Smooth muscle cell (in vitro differentiated cells): Measurements from ENCODE around the gene GMEB2. TPM values are rescaled to one million over a fixed set of nuclear protein-coding genes. Genes with fewer than 3 reads are reported as not detected.

ENCODE experiments used
- DNase-seq: peaks from one replicate; lab custom pipeline; 2025; ENCODE audit not compliant: unreplicated experiment; lab: John Stamatoyannopoulos, UW
- H2AFZ ChIP-seq: fragments of 200-600 bp; sonication (generic); 2 replicates; pipeline ENCODE4 v1.6.0; 2016; ENCODE audit warnings: antibody characterized with exemption, low read depth, mild to moderate bottlenecking
- H3F3A ChIP-seq: fragments of 200-600 bp; sonication (generic); 2 replicates; pipeline ENCODE4 v1.6.0; 2017; ENCODE audit warnings: antibody characterized with exemption, low read depth
- H3K27ac ChIP-seq: fragments of 200-600 bp; sonication (generic); 2 replicates; pipeline ENCODE4 v1.5.1; 2016; ENCODE audit warnings: low read depth, mild to moderate bottlenecking
- H3K27me3 ChIP-seq: fragments of 200-600 bp; sonication (generic); 2 replicates; pipeline ENCODE4 v1.6.1; 2016; ENCODE audit warnings: low read depth, mild to moderate bottlenecking
- H3K36me3 ChIP-seq: fragments of 200-600 bp; sonication (generic); 2 replicates; pipeline ENCODE4 v1.5.1; 2016; ENCODE audit warnings: low read depth
- H3K4me1 ChIP-seq: fragments of 200-600 bp; sonication (generic); 2 replicates; pipeline ENCODE4 v1.5.1; 2016; ENCODE audit warnings: low read depth
- H3K4me2 ChIP-seq: fragments of 200-600 bp; sonication (generic); 2 replicates; pipeline ENCODE4 v1.6.0; 2016; ENCODE audit warnings: mild to moderate bottlenecking
- H3K4me3 ChIP-seq: fragments of 200-600 bp; sonication (generic); 2 replicates; pipeline ENCODE4 v1.5.1; 2016; ENCODE audit warnings: mild to moderate bottlenecking
- H3K79me2 ChIP-seq: fragments of 200-600 bp; sonication (generic); 2 replicates; pipeline ENCODE4 v1.6.0; 2016; ENCODE audit warnings: low read depth, mild to moderate bottlenecking
- H3K9ac ChIP-seq: fragments of 200-600 bp; sonication (generic); 2 replicates; pipeline ENCODE4 v1.6.0; 2016; ENCODE audit warnings: low read depth
- H3K9me3 ChIP-seq: fragments of 200-600 bp; sonication (generic); replicated peaks from 2 replicates; pipeline ENCODE4 v1.5.1; 2016; ENCODE audit warnings: low read depth
- H4K20me1 ChIP-seq: fragments of 200-600 bp; sonication (generic); 2 replicates; pipeline ENCODE4 v1.6.0; 2016; ENCODE audit warnings: low read depth
- CTCF ChIP-seq: fragments of 200-600 bp; sonication (generic); IDR thresholded peaks from 2 replicates; pipeline ENCODE4 v1.5.1; 2017; ENCODE audit warnings: borderline replicate concordance, mild to moderate bottlenecking, antibody characterized with exemption; ENCODE audit not compliant: insufficient read depth, poor library complexity, severe bottlenecking
- WGBS: methylation state at CpG from one replicate; pipeline ENCODE4 v1.1.7; 2016; ENCODE audit warnings: low lambda C conversion rate; 5-methylcytosine and 5-hydroxymethylcytosine counted together
- polyA plus RNA-seq: library from polyadenylated mRNA; unstranded; fragments of >200 nt; fragmentation: Nextera tagmentation; extraction: Ambion mirVana; gene quantifications from 2 replicates; pipeline ENCODE4 v1.2.1, GENCODE V29; 2016
- total RNA-seq: library from RNA; depleted of rRNA; stranded (reverse); fragments of >200 nt; gene quantifications from 2 replicates; pipeline ENCODE4 v1.2.3, GENCODE V29; 2014

Gene GMEB2
- total and polyA plus RNA-seq, 2 experiments from 2014 or later, result 8.9 to 11.3 TPM

GRCh38 chr20:63568986-63569949 is 57.6 kb downstream of the GMEB2 start:
- H3K9me3 ChIP-seq, result no peaks in the 10 kb centered on the region
- no peaks in the 10 kb centered on the region for H3K79me2 ChIP-seq
- no peaks in the 10 kb centered on the region for H4K20me1 ChIP-seq
- no peaks in the 10 kb centered on the region for H3K27me3 ChIP-seq
- no peak overlapping the region for H3K4me2 ChIP-seq
- H3K9ac ChIP-seq, result no peak overlapping the region
- no peak for TF ChIP-seq CTCF
- H3F3A ChIP-seq, result no peaks in the 10 kb centered on the region
- H3K4me1 ChIP-seq, result peaks cover 4% of the 10 kb centered on the region
- H3K4me3 ChIP-seq, result no peak overlapping the region
- H2AFZ ChIP-seq, result no peak overlapping the region
- no peaks in the 10 kb centered on the region for H3K36me3 ChIP-seq
- no peak for DNase-seq
- no peak overlapping the region for H3K27ac ChIP-seq
- WGBS, result 95% methylated on average over 43 of the region's 46 CpGs

GRCh38 chr20:63568170-63568981 is 58.5 kb downstream of the GMEB2 start:
- H3K27ac ChIP-seq, result no peak overlapping the region
- no peaks in the 10 kb centered on the region for H3K27me3 ChIP-seq
- no peak overlapping the region for H3K4me2 ChIP-seq
- H4K20me1 ChIP-seq, result no peaks in the 10 kb centered on the region
- no peaks in the 10 kb centered on the region for H3K36me3 ChIP-seq
- no peak for DNase-seq
- no peaks in the 10 kb centered on the region for H3K79me2 ChIP-seq
- TF ChIP-seq CTCF, result no peak
- H3F3A ChIP-seq, result no peaks in the 10 kb centered on the region
- H3K4me1 ChIP-seq, result peaks cover 2% of the 10 kb centered on the region
- no peak overlapping the region for H2AFZ ChIP-seq
- WGBS, result 97% methylated on average over 39 of the region's 43 CpGs
- H3K9me3 ChIP-seq, result no peaks in the 10 kb centered on the region
- H3K9ac ChIP-seq, result no peak overlapping the region
- no peak overlapping the region for H3K4me3 ChIP-seq

- Histone ChIP-seq H3K27ac (no peak overlapping the region), H2AFZ (no peak overlapping the region), H3K4me1 (no peaks in the 10 kb centered on the region), H4K20me1 (no peaks in the 10 kb centered on the region), H3F3A (no peaks in the 10 kb centered on the region), H3K9me3 (no peaks in the 10 kb centered on the region), H3K4me3 (no peak overlapping the region), H3K79me2 (no peaks in the 10 kb centered on the region), H3K9ac (no peak overlapping the region), H3K4me2 (no peak overlapping the region), H3K27me3 (no peaks in the 10 kb centered on the region), H3K36me3 (no peaks in the 10 kb centered on the region)
- DNase-seq, result no peak
- WGBS, result 90% methylated on average over 36 of the region's 37 CpGs
- TF ChIP-seq CTCF, result no peak
Measured at GRCh38 chr20:63567386-63568169, 59.3 kb downstream of the GMEB2 start.
